ENCODE data around the gene POLG.
"Not testable (repeated sequence)": the region's sequence is repeated elsewhere in the genome, so short reads cannot be mapped to it uniquely, and the experiment has no call there.

POLG gene

GRCh38 chr15:89291934-89292438, 42.6 kb downstream of the POLG start:
- no peaks in the 10 kb centered on the region for H3K27me3 ChIP-seq (ENCODE audit: insufficient read depth, low read depth, severe bottlenecking)
- DNase-seq = no peak
- no peaks in the 10 kb centered on the region for H3K9me3 ChIP-seq (ENCODE audit: severe bottlenecking)
- TF ChIP-seq CTCF (IDR thresholded peaks at IDR 0.05; ENCODE audit: low read depth, low read length) = no peak
- H3K4me3 ChIP-seq (ENCODE audit: low read depth, low read length) = no peak overlapping the region
- no peak overlapping the region for H3K27ac ChIP-seq
- peaks cover 81% of the 10 kb centered on the region for H3K36me3 ChIP-seq

- H3K27ac ChIP-seq = no peak overlapping the region
- DNase-seq = no peak
- H3K4me3 ChIP-seq (ENCODE audit: low read depth, low read length) = no peak overlapping the region
- peaks cover 82% of the 10 kb centered on the region for H3K36me3 ChIP-seq
- H3K27me3 ChIP-seq (ENCODE audit: insufficient read depth, low read depth, severe bottlenecking) = no peaks in the 10 kb centered on the region
- no peak for TF ChIP-seq CTCF (IDR thresholded peaks at IDR 0.05; ENCODE audit: low read depth, low read length)
- no peaks in the 10 kb centered on the region for H3K9me3 ChIP-seq (ENCODE audit: severe bottlenecking)
Measured at GRCh38 chr15:89283201-89283600, 51.4 kb downstream of the POLG start.

GRCh38 chr15:89282631-89283030, 52.0 kb downstream of the POLG start:
- Histone ChIP-seq H3K9me3 (ENCODE audit: severe bottlenecking) (no peaks in the 10 kb centered on the region), H3K27me3 (ENCODE audit: insufficient read depth, low read depth, severe bottlenecking) (no peaks in the 10 kb centered on the region), H3K36me3 (peaks cover 82% of the 10 kb centered on the region), H3K4me3 (ENCODE audit: low read depth, low read length) (no peak overlapping the region), H3K27ac (no peak overlapping the region)
- no peak for DNase-seq
- TF ChIP-seq CTCF (IDR thresholded peaks at IDR 0.05; ENCODE audit: low read depth, low read length) = no peak

- no peak for TF ChIP-seq CTCF (IDR thresholded peaks at IDR 0.05; ENCODE audit: low read depth, low read length)
- H3K27ac ChIP-seq = no peak overlapping the region
- H3K9me3 ChIP-seq (ENCODE audit: severe bottlenecking) = no peaks in the 10 kb centered on the region
- H3K36me3 ChIP-seq = peaks cover 73% of the 10 kb centered on the region
- no peaks in the 10 kb centered on the region for H3K27me3 ChIP-seq (ENCODE audit: insufficient read depth, low read depth, severe bottlenecking)
- DNase-seq = no peak
- H3K4me3 ChIP-seq (ENCODE audit: low read depth, low read length) = no peak overlapping the region
Measured at GRCh38 chr15:89278307-89278706, 56.3 kb downstream of the POLG start.

GRCh38 chr15:89277281-89277680, 57.3 kb downstream of the POLG start:
- not testable (repeated sequence) for H3K27me3 ChIP-seq (ENCODE audit: insufficient read depth, low read depth, severe bottlenecking); H3K4me3 ChIP-seq (ENCODE audit: low read depth, low read length); H3K9me3 ChIP-seq (ENCODE audit: severe bottlenecking); DNase-seq; H3K27ac ChIP-seq
- peaks cover 66% of the 10 kb centered on the region for H3K36me3 ChIP-seq

Measured in WERI-Rb-1 (cell line).